A549 (cell line): Measurements from ENCODE around the gene CTIF. TPM values are rescaled to one million over a fixed set of nuclear protein-coding genes. Genes with fewer than 3 reads are reported as not detected.

Experiments
- ATAC-seq, 2 experiments: fragments of 200-7000 bp in 1 of 2; fragments of >200 bp in 1 of 2; cut with Nextera tagmentation in 1 of 2; cut with Tn5 transposase in 1 of 2; 3 replicates each; pipeline versions ENCODE4 v1.8.0 to v1.9.1; 2018 to 2020; ENCODE audit warnings: mild to moderate bottlenecking in 1 of 2, moderate library complexity in 1 of 2
- CTCF ChIA-PET: fragments of 300-600 bp; sonication (Branson Sonifier 250); formaldehyde crosslinking; extraction: SDS; loops from one replicate; lab custom pipeline; 2021; ENCODE audit warnings: antibody characterized with exemption, inconsistent platforms; lab: Yijun Ruan, JAX
- POLR2A ChIA-PET: fragments of 350-600 bp; formaldehyde crosslinking; extraction: SDS; loops from one replicate; lab custom pipeline; 2021; ENCODE audit warnings: antibody characterized with exemption, inconsistent platforms; lab: Yijun Ruan, JAX
- DNase-seq, 2 experiments: peaks; one replicate each; pipeline versions ENCODE4 v3.0.0 to v3.0.0-alpha.2; 2011 to 2016; ENCODE audit warnings: low read depth in 1 of 2, low spot score in 1 of 2
- FAIRE-seq: peaks from 2 replicates; lab custom pipeline; 2011; peaks lifted over from hg19 to GRCh38; lab: Jason Lieb, UNC
- H3K27ac ChIP-seq, 2 experiments: fragments of >200 bp; sonication (Bioruptor Twin); formaldehyde crosslinking; 3 replicates each; pipeline ENCODE4 v1.5.1; 2016 to 2017
- H3K4me1 ChIP-seq: fragments of >200 bp; sonication (Bioruptor Twin); formaldehyde crosslinking; 3 replicates; pipeline ENCODE4 v1.6.1; 2016
- H3K4me2 ChIP-seq: fragments of >200 bp; sonication (Bioruptor Twin); formaldehyde crosslinking; 3 replicates; pipeline ENCODE4 v1.6.1; 2016
- H3K4me3 ChIP-seq: fragments of >200 bp; sonication (Bioruptor Twin); formaldehyde crosslinking; 3 replicates; pipeline ENCODE4 v1.5.1; 2016
- H3K9me3 ChIP-seq: fragments of >200 bp; sonication (Bioruptor Twin); formaldehyde crosslinking; 3 replicates; pipeline ENCODE4 v1.6.1; 2016
- CBX8 ChIP-seq: fragments of 200-600 bp; sonication (generic); IDR thresholded peaks from 2 replicates; pipeline ENCODE4 v1.6.1; 2016
- CHD2 ChIP-seq: fragments of 150-350 bp; IDR thresholded peaks from 2 replicates; pipeline ENCODE4 v1.6.1; 2014; ENCODE audit warnings: low read length; ENCODE audit not compliant: partially characterized antibody
- CTCF ChIP-seq: fragments of >200 bp; sonication (Bioruptor Twin); formaldehyde crosslinking; IDR thresholded peaks from 3 replicates; pipeline ENCODE4 v1.5.1; 2016
- FOSL2 ChIP-seq, 2 experiments: fragments of 450-650 bp in 1 of 2; fragments of >200 bp in 1 of 2; sonication (Bioruptor Twin) in 1 of 2; formaldehyde crosslinking; IDR thresholded peaks; 2 replicates each; pipeline versions ENCODE4 v1.5.0 to v1.6.1; 2016 to 2020; ENCODE audit warnings: mild to moderate bottlenecking in 1 of 2, moderate library complexity in 1 of 2
- FOXS1 ChIP-seq: fragments of 250-450 bp; sonication (Bioruptor Pico); IDR thresholded peaks from 2 replicates; pipeline ENCODE4 v1.5.0; 2020; ENCODE audit warnings: mild to moderate bottlenecking, moderate library complexity
- HDAC2 ChIP-seq: fragments of 200-600 bp; sonication (generic); IDR thresholded peaks from 2 replicates; pipeline ENCODE4 v1.6.1; 2016
- HMGXB4 ChIP-seq: fragments of 250-450 bp; sonication (Bioruptor Pico); IDR thresholded peaks from 2 replicates; pipeline ENCODE4 v1.5.0; 2021; ENCODE audit warnings: mild to moderate bottlenecking, moderate library complexity, borderline replicate concordance
- JUN ChIP-seq, 2 experiments: fragments of >200 bp; sonication (Bioruptor Twin); formaldehyde crosslinking; IDR thresholded peaks; 2 replicates in 1 of 2; 3 replicates in 1 of 2; pipeline ENCODE4 v1.6.1; 2016 to 2017
- JUNB ChIP-seq: fragments of >200 bp; sonication (Bioruptor Twin); formaldehyde crosslinking; IDR thresholded peaks from 2 replicates; pipeline ENCODE4 v1.6.1; 2016
- KDM5A ChIP-seq: fragments of 200-600 bp; sonication (generic); IDR thresholded peaks from 2 replicates; pipeline ENCODE4 v1.6.1; 2016; ENCODE audit warnings: antibody characterized with exemption, mild to moderate bottlenecking
- MAX ChIP-seq: IDR thresholded peaks from 2 replicates; pipeline ENCODE4 v1.6.1; 2012
- NPAS2 ChIP-seq: fragments of 250-450 bp; sonication (Bioruptor Pico); IDR thresholded peaks from 2 replicates; pipeline ENCODE4 v1.8.0; 2022; ENCODE audit warnings: mild to moderate bottlenecking, moderate library complexity, borderline replicate concordance
- RARB ChIP-seq: fragments of 250-450 bp; sonication (Bioruptor Pico); IDR thresholded peaks from 2 replicates; pipeline ENCODE4 v1.8.0; 2021; ENCODE audit warnings: mild to moderate bottlenecking, moderate library complexity
- REST ChIP-seq: fragments of 200-600 bp; sonication (generic); IDR thresholded peaks from 2 replicates; pipeline ENCODE4 v1.6.1; 2016; ENCODE audit warnings: antibody characterized with exemption, mild to moderate bottlenecking, moderate library complexity
- SMC3 ChIP-seq: fragments of >200 bp; sonication (Bioruptor Twin); formaldehyde crosslinking; IDR thresholded peaks from 3 replicates; pipeline ENCODE4 v1.6.1; 2018; ENCODE audit warnings: inconsistent platforms
- TFCP2L1 ChIP-seq: fragments of 250-450 bp; sonication (Bioruptor Pico); IDR thresholded peaks from 2 replicates; pipeline ENCODE4 v1.5.0; 2021; ENCODE audit warnings: mild to moderate bottlenecking
- USF2 ChIP-seq: fragments of 450-650 bp; IDR thresholded peaks from 2 replicates; pipeline ENCODE4 v1.6.1; 2014; ENCODE audit warnings: antibody characterized with exemption
- ZNF302 ChIP-seq: fragments of 250-450 bp; sonication (Bioruptor Pico); IDR thresholded peaks from 2 replicates; pipeline ENCODE4 v1.9.0; 2021; ENCODE audit warnings: inconsistent platforms, mild to moderate bottlenecking, moderate library complexity
- WGBS: methylation state at CpG from one replicate; pipeline ENCODE4 v1.1.6; 2017; ENCODE audit errors: missing lambda C conversion rate; 5-methylcytosine and 5-hydroxymethylcytosine counted together
- polyA plus RNA-seq, 4 experiments: library from polyadenylated mRNA; depleted of rRNA in 3 of 4; stranded (reverse); fragments of >200 nt; fragmentation: RNase III in 1 of 4; extraction: RNeasy Plus Mini Kit Qiagen cat#74134 plus additional on column Dnase treatment in 1 of 4; gene quantifications; 2 replicates in 3 of 4; 3 replicates in 1 of 4; pipeline ENCODE4 v1.2.3, GENCODE V29; 2011 to 2017

Gene CTIF
- polyA plus RNA-seq, 2 of the 4 experiments (the other 2 are of a cell fraction), result 17.0 to 24.7 TPM

GRCh38 chr18:48836806-48837615 is 298.2 kb downstream of the CTIF start (continued):
- TF ChIP-seq HMGXB4 (CRISPR knock-in tag) (no peak), JUN (IDR thresholded peaks at IDR 0.05) (no peak), CHD2 (no peak), KDM5A (no peak)

GRCh38 chr18:48837676-48838075 is 298.8 kb downstream of the CTIF start:
- Histone ChIP-seq H3K4me3 (no peak overlapping the region), H3K4me2 (no peak overlapping the region), H3K9me3 (no peaks in the 10 kb centered on the region), H3K27ac (peak overlapping the region in 1 of 2 experiments; percentile 86; a peak in 2 of 6 replicates), H3K4me1 (peaks cover 76% of the 10 kb centered on the region)
- POLR2A ChIA-PET, result no interaction called here
- CTCF ChIA-PET, result no interaction called here
- ATAC-seq (no peak), DNase-seq (no peak), FAIRE-seq (no peak)
- 81% methylated on average over 3 of the region's 3 CpGs for WGBS
- TF ChIP-seq USF2 (no peak), ZNF302 (CRISPR knock-in tag) (no peak), CTCF (no peak), RARB (CRISPR knock-in tag) (no peak), CBX8 (no peak)

GRCh38 chr18:48838166-48838775 is 299.4 kb downstream of the CTIF start:
- no peaks in the 10 kb centered on the region for H3K9me3 ChIP-seq
- H3K4me2 ChIP-seq, result peak overlapping the region; percentile 47
- ATAC-seq (no peak), FAIRE-seq (no peak), DNase-seq (no peak)
- no peak for TF ChIP-seq FOXS1 (CRISPR knock-in tag)
- TF ChIP-seq ZNF302 (CRISPR knock-in tag), result no peak
- no peak for TF ChIP-seq FOSL2 (IDR thresholded peaks at IDR 0.05)
- no peak for TF ChIP-seq FOSL2 (CRISPR knock-in tag; IDR thresholded peaks at IDR 0.05)
- no peak for TF ChIP-seq NPAS2 (CRISPR knock-in tag)
- no peak for TF ChIP-seq REST
- no peak for TF ChIP-seq SMC3
- no peak for TF ChIP-seq MAX
- no peak for TF ChIP-seq HDAC2
- TF ChIP-seq JUNB, result no peak
- no peak for TF ChIP-seq TFCP2L1 (CRISPR knock-in tag)
- no peak overlapping the region for H3K4me3 ChIP-seq
- POLR2A ChIA-PET, result no interaction called here
- 90% methylated on average over 11 of the region's 12 CpGs for WGBS
- H3K4me1 ChIP-seq, result peaks cover 72% of the 10 kb centered on the region
- CTCF ChIA-PET, result no interaction called here
- H3K27ac ChIP-seq, result peak overlapping the region; percentile 57 to 86
